Left lung (tissue), 10 donors: ENCODE data around the gene BCAS3. TPM values are rescaled to one million over a fixed set of nuclear protein-coding genes. Genes with fewer than 3 reads are reported as not detected.
A peak's percentile ranks its signal among the peaks of the same experiment; 100 is the strongest.

Source experiments
- ATAC-seq: fragments of 200-7000 bp; cut with Tn5 transposase; one replicate; pipeline ENCODE4 v1.9.1; 2020; ENCODE audit warnings: moderate library complexity
- DNase-seq, 4 donors: peaks; one replicate each; pipeline ENCODE4 v3.0.0-alpha.2; 2013 to 2020
- H3K27ac ChIP-seq, 2 donors: fragments of 200-600 bp; sonication (generic) in 1 of 2; one replicate each; pipeline versions ENCODE4 v1.5.0 to v1.8.0; 2020 to 2021
- H3K27me3 ChIP-seq, 2 donors: fragments of 200-600 bp; sonication (generic) in 1 of 2; one replicate each; pipeline versions ENCODE4 v1.5.0 to v1.8.0; 2020 to 2021
- H3K36me3 ChIP-seq, 2 donors: fragments of 200-600 bp; sonication (generic) in 1 of 2; one replicate each; pipeline versions ENCODE4 v1.5.0 to v1.8.0; 2020 to 2021
- H3K4me1 ChIP-seq, 2 donors: fragments of 200-600 bp; one replicate each; pipeline ENCODE4 v1.8.0; 2021
- H3K4me3 ChIP-seq, 2 donors: fragments of 200-600 bp; sonication (generic) in 1 of 2; one replicate each; pipeline versions ENCODE4 v1.5.0 to v1.8.0; 2020 to 2021; ENCODE audit warnings: mild to moderate bottlenecking in 1 of 2
- H3K9me3 ChIP-seq, 2 donors: fragments of 200-600 bp; sonication (generic) in 1 of 2; one replicate each; pipeline versions ENCODE4 v1.5.0 to v1.8.0; 2020 to 2021
- CTCF ChIP-seq, 2 donors: fragments of 200-600 bp; sonication (generic) in 1 of 2; IDR thresholded peaks; one replicate each; pipeline versions ENCODE4 v1.5.0 to v1.8.0; 2021; ENCODE audit warnings: antibody characterized with exemption in 2 of 2
- intact Hi-C, 2 donors: fragments of 100-400 bp; cut with DNase I; formaldehyde crosslinking; loops; one replicate each; pipeline versions ENCODE4 v1.11.2 to v1.14.2; 2022
- polyA plus RNA-seq, 6 donors: library from polyadenylated mRNA; unstranded; fragments of 120-200 nt; gene quantifications; one replicate each; pipeline ENCODE4 v1.2.1, GENCODE V29; 2013; ENCODE audit not compliant: insufficient read length in 6 of 6
- total RNA-seq, 2 donors: library from RNA; stranded (reverse); fragmentation: NEBNext Ultra II Directional; extraction: Animal tissue kit (Norgen Biotek cat#: 25700); gene quantifications; one replicate each; pipeline ENCODE4 v1.2.1, GENCODE V29; 2021
- donor health status: DM: no; HTN: yes; CAD: no.
- donor health status: DM: no; HTN: no; CAD: no.

BCAS3 gene
- total and polyA plus RNA-seq, 8 donors = 21.2 to 29.6 (median 28.0) TPM

GRCh38 chr17:61401389-61402072 is 723.9 kb downstream of the BCAS3 start:
- DNase-seq (peak in 1 of 4 donors; percentile 76), ATAC-seq (no peak)
- Histone ChIP-seq H3K27me3 (peaks cover 71 to 100% of the 10 kb centered on the region in 2 donors), H3K36me3 (peaks cover 0 to 27% of the 10 kb centered on the region in 2 donors), H3K9me3 (no peaks in the 10 kb centered on the region), H3K4me3 (peak overlapping the region; percentile 51 to 53), H3K27ac (peak overlapping the region; percentile 77 to 90), H3K4me1 (peaks cover 7 to 68% of the 10 kb centered on the region in 2 donors)
- TF ChIP-seq CTCF (IDR thresholded peaks at IDR 0.05) = no peak
- intact Hi-C loops = no loop called here

GRCh38 chr17:61402073-61402541 is 724.5 kb downstream of the BCAS3 start:
- intact Hi-C loops = no loop called here
- TF ChIP-seq CTCF (IDR thresholded peaks at IDR 0.05) = no peak
- Histone ChIP-seq H3K27ac (peak overlapping the region; percentile 77 to 90), H3K36me3 (peaks cover 0 to 27% of the 10 kb centered on the region in 2 donors), H3K4me3 (peak overlapping the region; percentile 51 to 53), H3K27me3 (peaks cover 65 to 100% of the 10 kb centered on the region in 2 donors), H3K9me3 (no peaks in the 10 kb centered on the region), H3K4me1 (peaks cover 7 to 62% of the 10 kb centered on the region in 2 donors)
- DNase-seq = peak in 1 of 4 donors; percentile 39
- no peak for ATAC-seq

- no peak for TF ChIP-seq CTCF (IDR thresholded peaks at IDR 0.05)
- H3K4me3 ChIP-seq = peak overlapping the region; percentile 51 to 53
- DNase-seq (peak in 2 of 4 donors; percentile 45 to 71), ATAC-seq (no peak)
- H3K9me3 ChIP-seq = no peaks in the 10 kb centered on the region
- intact Hi-C loops = no loop called here
- peaks cover 7 to 54% of the 10 kb centered on the region in 2 donors for H3K4me1 ChIP-seq
- peak overlapping the region; percentile 77 to 90 for H3K27ac ChIP-seq
- H3K36me3 ChIP-seq = peaks cover 0 to 27% of the 10 kb centered on the region in 2 donors
- peaks cover 62 to 100% of the 10 kb centered on the region in 2 donors for H3K27me3 ChIP-seq
Observed at GRCh38 chr17:61402978-61403800, 725.5 kb downstream of the BCAS3 start.

- H3K27me3 ChIP-seq = peaks cover 62 to 100% of the 10 kb centered on the region in 2 donors
Observed at GRCh38 chr17:61403801-61404662, 726.4 kb downstream of the BCAS3 start.

More at GRCh38 chr17:61403801-61404662, 726.4 kb downstream of the BCAS3 start:
- no peaks in the 10 kb centered on the region for H3K9me3 ChIP-seq
- H3K27ac ChIP-seq = peak overlapping the region; percentile 77 to 90
- H3K4me1 ChIP-seq = peaks cover 6 to 56% of the 10 kb centered on the region in 2 donors
- TF ChIP-seq CTCF (IDR thresholded peaks at IDR 0.05) = no peak
- H3K4me3 ChIP-seq = peak overlapping the region; percentile 51 to 53
- H3K36me3 ChIP-seq = peaks cover 0 to 27% of the 10 kb centered on the region in 2 donors
- ATAC-seq (no peak), DNase-seq (peak in 3 of 4 donors; percentile 31 to 73 (median 40))
- intact Hi-C loops = no loop called here
